Left kidney (tissue), 2 donors: Measurements from ENCODE around the gene MED14. TPM values are rescaled to one million over a fixed set of nuclear protein-coding genes. Genes with fewer than 3 reads are reported as not detected.

Experiments used
- DNase-seq: peaks from one replicate; pipeline ENCODE4 v3.0.0-alpha.2; 2013
- polyA plus RNA-seq: library from polyadenylated mRNA; unstranded; fragments of 120-200 nt; gene quantifications from one replicate; pipeline ENCODE4 v1.2.1, GENCODE V29; 2013; ENCODE audit not compliant: insufficient read length

Gene MED14
- polyA plus RNA-seq, 1 donor = 71.3 TPM

- DNase-seq = no peak
Measured at GRCh38 chrX:40729598-40730584, 5.5 kb downstream of the MED14 start.

- no peak for DNase-seq
Measured at GRCh38 chrX:40727581-40728252, 7.6 kb downstream of the MED14 start.

GRCh38 chrX:40727093-40727492, 8.2 kb downstream of the MED14 start:
- no peak for DNase-seq

GRCh38 chrX:40722930-40723329, 12.4 kb downstream of the MED14 start:
- no peak for DNase-seq

- no peak for DNase-seq
Measured at GRCh38 chrX:40721489-40722106, 13.7 kb downstream of the MED14 start.

GRCh38 chrX:40720792-40721191, 14.6 kb downstream of the MED14 start:
- no peak for DNase-seq

GRCh38 chrX:40720339-40720738, 15.0 kb downstream of the MED14 start:
- DNase-seq = no peak

GRCh38 chrX:40719731-40720130, 15.6 kb downstream of the MED14 start:
- DNase-seq = no peak

- DNase-seq = no peak
Measured at GRCh38 chrX:40719218-40719617, 16.1 kb downstream of the MED14 start.

GRCh38 chrX:40709395-40709794, 25.9 kb downstream of the MED14 start:
- no peak for DNase-seq

- no peak for DNase-seq
Measured at GRCh38 chrX:40705658-40706312, 29.6 kb downstream of the MED14 start.

- DNase-seq = no peak
Measured at GRCh38 chrX:40700640-40701342, 34.6 kb downstream of the MED14 start.

GRCh38 chrX:40698851-40699250, 36.5 kb downstream of the MED14 start:
- no peak for DNase-seq

- DNase-seq = no peak
Measured at GRCh38 chrX:40694802-40695201, 40.5 kb downstream of the MED14 start.

GRCh38 chrX:40688929-40689328, 46.4 kb downstream of the MED14 start:
- no peak for DNase-seq

- DNase-seq = no peak
Measured at GRCh38 chrX:40687169-40687568, 48.2 kb downstream of the MED14 start.

GRCh38 chrX:40685362-40685918, 49.9 kb downstream of the MED14 start:
- no peak for DNase-seq

- no peak for DNase-seq
Measured at GRCh38 chrX:40684092-40684491, 51.2 kb downstream of the MED14 start.

GRCh38 chrX:40683245-40683644, 52.1 kb downstream of the MED14 start:
- no peak for DNase-seq

GRCh38 chrX:40671126-40671525, 64.2 kb downstream of the MED14 start:
- no peak for DNase-seq

- DNase-seq = no peak
Measured at GRCh38 chrX:40663880-40664630, 71.3 kb downstream of the MED14 start.
